GM19025 (cell line): ENCODE data around the gene MR1.
A peak's percentile ranks its signal among the peaks of the same experiment; 100 is the strongest.
"Not testable (repeated sequence)": the region's sequence is repeated elsewhere in the genome, so short reads cannot be mapped to it uniquely, and the experiment has no call there.

Source experiments
- ATAC-seq: cut with Tn5 transposase; IDR thresholded peaks from one replicate; pipeline ENCODE4 v1.9.1; 2021; ENCODE audit warnings: mild to moderate bottlenecking, low read depth, moderate library complexity; ENCODE audit not compliant: unreplicated experiment

MR1 gene

GRCh38 chr1:181028196-181028595, 5.6 kb upstream of the MR1 start:
- no peak for ATAC-seq

GRCh38 chr1:181028615-181029014, 5.2 kb upstream of the MR1 start:
- no peak for ATAC-seq

- no peak for ATAC-seq
Observed at GRCh38 chr1:181032535-181032934, 1.2 kb upstream of the MR1 start.

GRCh38 chr1:181033128-181033798, 520 bp upstream of the MR1 start:
- peak; percentile 15 for ATAC-seq

GRCh38 chr1:181035210-181035609, 1.4 kb downstream of the MR1 start:
- not testable (repeated sequence) for ATAC-seq

GRCh38 chr1:181036107-181036836, 2.5 kb downstream of the MR1 start:
- no peak for ATAC-seq

- ATAC-seq = no peak
Observed at GRCh38 chr1:181037386-181037785, 3.6 kb downstream of the MR1 start.

GRCh38 chr1:181038399-181038873, 4.7 kb downstream of the MR1 start:
- peak; percentile 32 for ATAC-seq

- ATAC-seq = no peak
Observed at GRCh38 chr1:181040284-181040865, 6.6 kb downstream of the MR1 start.

- ATAC-seq = no peak
Observed at GRCh38 chr1:181043025-181043888, 9.5 kb downstream of the MR1 start.

- peak; percentile 92 for ATAC-seq
Observed at GRCh38 chr1:181044449-181044966, 10.7 kb downstream of the MR1 start.

- not testable (repeated sequence) for ATAC-seq
Observed at GRCh38 chr1:181045946-181046345, 12.2 kb downstream of the MR1 start.

- ATAC-seq = no peak
Observed at GRCh38 chr1:181049378-181049777, 15.6 kb downstream of the MR1 start.

- ATAC-seq = no peak
Observed at GRCh38 chr1:181050922-181051321, 17.1 kb downstream of the MR1 start.

GRCh38 chr1:181056560-181056959, 22.8 kb downstream of the MR1 start:
- no peak for ATAC-seq

GRCh38 chr1:181057079-181057478, 23.3 kb downstream of the MR1 start:
- ATAC-seq = no peak

GRCh38 chr1:181059435-181059834, 25.7 kb downstream of the MR1 start:
- no peak for ATAC-seq

GRCh38 chr1:181060066-181060465, 26.3 kb downstream of the MR1 start:
- no peak for ATAC-seq

GRCh38 chr1:181060947-181061346, 27.2 kb downstream of the MR1 start:
- not testable (repeated sequence) for ATAC-seq

- no peak for ATAC-seq
Observed at GRCh38 chr1:181061487-181061886, 27.7 kb downstream of the MR1 start.
